Transverse colon (tissue), 4 donors: Measurements from ENCODE around the gene ABLIM2. TPM values are rescaled to one million over a fixed set of nuclear protein-coding genes. Genes with fewer than 3 reads are reported as not detected.

Experiments
- DNase-seq: peaks from one replicate; pipeline ENCODE4 v3.0.0-alpha.2; 2019
- H3K27ac ChIP-seq, 4 donors: fragments of 200-600 bp; sonication (generic); 2 replicates each; pipeline ENCODE4 v1.5.1; 2016 to 2018; ENCODE audit warnings: inconsistent platforms in 4 of 4
- H3K27me3 ChIP-seq: fragments of 200-600 bp; sonication (generic); 2 replicates; pipeline ENCODE4 v1.5.1; 2017; ENCODE audit warnings: inconsistent platforms
- H3K36me3 ChIP-seq, 4 donors: fragments of 200-600 bp; sonication (generic); 2 replicates each; pipeline ENCODE4 v1.5.1; 2017 to 2019; ENCODE audit warnings: inconsistent platforms in 4 of 4
- H3K4me1 ChIP-seq, 4 donors: fragments of 200-600 bp; sonication (generic); 2 replicates each; pipeline ENCODE4 v1.5.1; 2017 to 2020; ENCODE audit warnings: inconsistent platforms in 4 of 4
- H3K4me3 ChIP-seq, 4 donors: fragments of 200-600 bp; sonication (generic); 1 replicate in 1 of 4; 2 replicates in 3 of 4; pipeline versions ENCODE4 v1.5.1 to v1.6.1; 2017 to 2019; ENCODE audit warnings: inconsistent platforms in 4 of 4
- H3K9me3 ChIP-seq, 2 donors: fragments of 200-600 bp; sonication (generic); 2 replicates each; pipeline ENCODE4 v1.5.1; 2017 to 2019; ENCODE audit warnings: inconsistent platforms in 2 of 2
- CTCF ChIP-seq, 5 experiments: fragments of 200-600 bp in 3 of 5; fragments of 450-650 bp in 2 of 5; sonication (generic) in 3 of 5; IDR thresholded peaks; 1 replicate in 2 of 5; 2 replicates in 3 of 5; pipeline ENCODE4 v1.5.1; 2016 to 2017; ENCODE audit warnings: antibody characterized with exemption in 5 of 5, inconsistent platforms in 3 of 5, mild to moderate bottlenecking in 2 of 5, moderate library complexity in 1 of 5
- EP300 ChIP-seq: sonication (generic); formaldehyde crosslinking; IDR thresholded peaks from one replicate; pipeline ENCODE4 v1.6.1; 2017; ENCODE audit warnings: antibody characterized with exemption, low read depth
- POLR2A ChIP-seq: fragments of 450-650 bp; IDR thresholded peaks from one replicate; pipeline ENCODE4 v1.6.1; 2016; ENCODE audit warnings: antibody characterized with exemption, mild to moderate bottlenecking, moderate library complexity
- POLR2AphosphoS5 ChIP-seq, 3 donors: sonication (generic); formaldehyde crosslinking; IDR thresholded peaks; one replicate each; pipeline ENCODE4 v1.6.1; 2016; ENCODE audit warnings: antibody characterized with exemption in 3 of 3
- WGBS, 2 donors: methylation state at CpG; one replicate each; pipeline ENCODE4 v1.1.5; 2018; ENCODE audit warnings: low coverage in 1 of 2; 5-methylcytosine and 5-hydroxymethylcytosine counted together
- in situ Hi-C, 4 donors: fragments of 200-750 bp; cut with MboI; loops; one replicate each; pipeline versions ENCODE4 v1.15.0 to v1.15.1; 2017; ENCODE audit warnings: low sequenced_read_pairs in 3 of 4, low pct_ligation_motif_present in 1 of 4, low pct_unique_long_range_greater_than_20kb in 1 of 4
- intact Hi-C: fragments of 100-400 bp; cut with DNase I; formaldehyde crosslinking; loops from one replicate; pipeline ENCODE4 v1.15.1; 2023; ENCODE audit warnings: low total_unique reads
- total RNA-seq, 4 donors: library from RNA; depleted of rRNA; stranded (reverse); fragments of >200 nt; gene quantifications; one replicate each; pipeline ENCODE4 v1.1.0, GENCODE V29; 2016

Gene ABLIM2
- total RNA-seq, 4 donors from 2014 or later, result 3.2 to 58.4 (median 14.2) TPM

- no peak for DNase-seq
- peaks cover 7 to 58% (median 47%) of the 10 kb centered on the region in 4 donors for H3K4me1 ChIP-seq
- WGBS, 2 donors, result 49 to 58% methylated on average over 4 of the region's 4 CpGs
Measured at GRCh38 chr4:7979652-7979968, 179.0 kb downstream of the ABLIM2 start.

GRCh38 chr4:7978907-7979651 is 179.5 kb downstream of the ABLIM2 start:
- intact Hi-C loops (no loop called here), in situ Hi-C loops (no loop called here)
- Histone ChIP-seq H3K4me1 (peaks cover 7 to 54% (median 45%) of the 10 kb centered on the region in 4 donors), H3K27me3 (no peaks in the 10 kb centered on the region), H3K4me3 (no peak overlapping the region), H3K36me3 (no peaks in the 10 kb centered on the region), H3K27ac (peak overlapping the region; percentile 79 to 89 (median 86)), H3K9me3 (no peaks in the 10 kb centered on the region)
- TF ChIP-seq POLR2A (peak; percentile 49), POLR2AphosphoS5 (IDR thresholded peaks at IDR 0.05) (no peak)
- no peak for DNase-seq
- 44 to 76% methylated on average over 4 to 11 of the region's 17 CpGs for WGBS, 2 donors

More at GRCh38 chr4:7979652-7979968, 179.0 kb downstream of the ABLIM2 start:
- Histone ChIP-seq H3K36me3 (no peaks in the 10 kb centered on the region), H3K27me3 (no peaks in the 10 kb centered on the region), H3K9me3 (no peaks in the 10 kb centered on the region), H3K27ac (peak overlapping the region; percentile 79 to 89 (median 86)), H3K4me3 (no peak overlapping the region)
- in situ Hi-C loops, result no loop called here
- intact Hi-C loops, result no loop called here
- no peak for TF ChIP-seq POLR2AphosphoS5 (IDR thresholded peaks at IDR 0.05)
- no peak for TF ChIP-seq EP300
- no peak for TF ChIP-seq CTCF (IDR thresholded peaks at IDR 0.05)
- no peak for TF ChIP-seq POLR2A

GRCh38 chr4:7978489-7978888 is 180.1 kb downstream of the ABLIM2 start:
- DNase-seq, result peak; percentile 77
- WGBS, 2 donors, result 34% methylated on average over 5 of the region's 5 CpGs; no CpG with 5 or more reads in 1 of the 2 donors
- Histone ChIP-seq H3K4me3 (no peak overlapping the region), H3K4me1 (peaks cover 7 to 55% (median 45%) of the 10 kb centered on the region in 4 donors), H3K9me3 (no peaks in the 10 kb centered on the region), H3K36me3 (no peaks in the 10 kb centered on the region), H3K27me3 (no peaks in the 10 kb centered on the region), H3K27ac (peak overlapping the region; percentile 79 to 89 (median 86))
- intact Hi-C loops (no loop called here), in situ Hi-C loops (no loop called here)
- peak in 1 of 5 experiments; percentile 25 for TF ChIP-seq CTCF (IDR thresholded peaks at IDR 0.05)
- peak in 2 of 3 donors; percentile 59 to 67 for TF ChIP-seq POLR2AphosphoS5 (IDR thresholded peaks at IDR 0.05)
- TF ChIP-seq POLR2A, result peak; percentile 73
- no peak for TF ChIP-seq EP300

GRCh38 chr4:7976634-7977033 is 182.0 kb downstream of the ABLIM2 start:
- peaks cover 16 to 62% (median 50%) of the 10 kb centered on the region in 4 donors for H3K4me1 ChIP-seq
- 86 to 90% methylated on average over 4 to 5 of the region's 5 CpGs for WGBS, 2 donors
- intact Hi-C loops (no loop called here), in situ Hi-C loops (no loop called here)
- H3K27ac ChIP-seq, result peak overlapping the region in 3 of 4 donors; percentile 79 to 89 (median 86)
- no peaks in the 10 kb centered on the region for H3K36me3 ChIP-seq
- no peak for DNase-seq
- no peaks in the 10 kb centered on the region for H3K9me3 ChIP-seq
- no peaks in the 10 kb centered on the region for H3K27me3 ChIP-seq
- no peak overlapping the region for H3K4me3 ChIP-seq
- no peak for TF ChIP-seq POLR2A
- no peak for TF ChIP-seq EP300
- no peak for TF ChIP-seq POLR2AphosphoS5 (IDR thresholded peaks at IDR 0.05)
- TF ChIP-seq CTCF (IDR thresholded peaks at IDR 0.05), result no peak
